Kidney (tissue), 14 donors: ENCODE data around the gene ADAM33. TPM values are rescaled to one million over a fixed set of nuclear protein-coding genes. Genes with fewer than 3 reads are reported as not detected.

Experiments used
- DNase-seq, 5 donors: peaks; one replicate each; pipeline ENCODE4 v3.0.0-alpha.2; 2013 to 2020
- FAIRE-seq: peaks from 2 replicates; lab custom pipeline; 2012; peaks lifted over from hg19 to GRCh38; lab: Jason Lieb, UNC
- H3K27ac ChIP-seq, 2 donors: one replicate each; pipeline ENCODE4 v1.7.0; 2013; ENCODE audit warnings: low read depth in 2 of 2, low read length in 2 of 2, inconsistent platforms in 1 of 2
- H3K27me3 ChIP-seq: one replicate; pipeline ENCODE4 v1.7.1; 2013; ENCODE audit warnings: low read length, inconsistent platforms; ENCODE audit not compliant: control insufficient read depth, insufficient read depth
- H3K36me3 ChIP-seq, 3 donors: one replicate each; pipeline versions ENCODE4 v1.7.0 to v1.7.1; 2013; ENCODE audit warnings: low read length in 3 of 3, control low read depth in 1 of 3, inconsistent platforms in 1 of 3; ENCODE audit not compliant: insufficient read depth in 3 of 3, control insufficient read depth in 2 of 3
- H3K4me1 ChIP-seq, 3 donors: one replicate each; pipeline versions ENCODE4 v1.7.0 to v1.7.1; 2013; ENCODE audit warnings: low read length in 3 of 3, inconsistent platforms in 1 of 3, low read depth in 1 of 3; ENCODE audit not compliant: control insufficient read depth in 2 of 3, insufficient read depth in 2 of 3
- H3K4me3 ChIP-seq, 3 donors: one replicate each; pipeline versions ENCODE4 v1.7.0 to v1.8.1; 2013; ENCODE audit warnings: low read length in 3 of 3, control low read depth in 1 of 3, inconsistent platforms in 1 of 3
- H3K9ac ChIP-seq, 3 donors: one replicate each; pipeline versions ENCODE4 v1.7.0 to v1.7.1; 2013; ENCODE audit warnings: low read length in 3 of 3, control low read depth in 1 of 3, inconsistent platforms in 1 of 3
- H3K9me3 ChIP-seq, 3 donors: one replicate each; pipeline versions ENCODE4 v1.7.0 to v1.7.1; 2013; ENCODE audit warnings: low read length in 3 of 3, control low read depth in 1 of 3, inconsistent platforms in 1 of 3; ENCODE audit not compliant: control insufficient read depth in 2 of 3, insufficient read depth in 1 of 3
- intact Hi-C: fragments of 100-400 bp; cut with DNase I; formaldehyde crosslinking; loops from one replicate; pipeline ENCODE4 v1.11.1; 2022
- polyA plus RNA-seq: library from polyadenylated mRNA; stranded (reverse); fragments of 350-450 nt; fragmentation: Illumina TruSeq; extraction: RNeasy Lipid Tissue Mini Kit (QIAGEN cat#74804); gene quantifications from one replicate; pipeline ENCODE4 v1.2.3, GENCODE V29; 2014; ENCODE audit warnings: low read depth, low replicate concordance; ENCODE audit not compliant: insufficient read depth
- total RNA-seq: library from RNA; stranded (reverse); fragmentation: NEBNext Ultra II Directional; extraction: Animal tissue kit (Norgen Biotek cat#: 25700); gene quantifications from one replicate; pipeline ENCODE4 v1.2.1, GENCODE V29; 2021
- TF ChIP-seq, protein P1 (sequence below): IDR thresholded peaks from 3 replicates; pipeline ENCODE4 v1.5.1; 2012; ENCODE audit warnings: mild to moderate bottlenecking, moderate library complexity, borderline replicate concordance; ENCODE audit not compliant: insufficient read depth; ENCODE audit errors: extremely low read depth
- donor health status: control.
- donor health status: control.
- donor health status: control.
- donor health status: control.
- donor health status: control.
- donor health status: DM: yes; HTN: yes; CAD: no.
- donor health status: Normal renal cell carcinoma (clear cell type).

The ADAM33 gene
- total and polyA plus RNA-seq, 2 donors from 2014 or later, result 4.1 to 4.3 TPM

- H3K4me1 ChIP-seq, result no peaks in the 10 kb centered on the region
- DNase-seq (no peak), FAIRE-seq (no peak)
- no peak overlapping the region for H3K4me3 ChIP-seq
- H3K36me3 ChIP-seq, result no peaks in the 10 kb centered on the region
- intact Hi-C loops, result no loop called here
- H3K9ac ChIP-seq, result no peak overlapping the region
- H3K27ac ChIP-seq, result no peak overlapping the region
- TF ChIP-seq, protein P1, sequence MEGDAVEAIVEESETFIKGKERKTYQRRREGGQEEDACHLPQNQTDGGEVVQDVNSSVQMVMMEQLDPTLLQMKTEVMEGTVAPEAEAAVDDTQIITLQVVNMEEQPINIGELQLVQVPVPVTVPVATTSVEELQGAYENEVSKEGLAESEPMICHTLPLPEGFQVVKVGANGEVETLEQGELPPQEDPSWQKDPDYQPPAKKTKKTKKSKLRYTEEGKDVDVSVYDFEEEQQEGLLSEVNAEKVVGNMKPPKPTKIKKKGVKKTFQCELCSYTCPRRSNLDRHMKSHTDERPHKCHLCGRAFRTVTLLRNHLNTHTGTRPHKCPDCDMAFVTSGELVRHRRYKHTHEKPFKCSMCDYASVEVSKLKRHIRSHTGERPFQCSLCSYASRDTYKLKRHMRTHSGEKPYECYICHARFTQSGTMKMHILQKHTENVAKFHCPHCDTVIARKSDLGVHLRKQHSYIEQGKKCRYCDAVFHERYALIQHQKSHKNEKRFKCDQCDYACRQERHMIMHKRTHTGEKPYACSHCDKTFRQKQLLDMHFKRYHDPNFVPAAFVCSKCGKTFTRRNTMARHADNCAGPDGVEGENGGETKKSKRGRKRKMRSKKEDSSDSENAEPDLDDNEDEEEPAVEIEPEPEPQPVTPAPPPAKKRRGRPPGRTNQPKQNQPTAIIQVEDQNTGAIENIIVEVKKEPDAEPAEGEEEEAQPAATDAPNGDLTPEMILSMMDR, result no peak
- no peaks in the 10 kb centered on the region for H3K27me3 ChIP-seq
- H3K9me3 ChIP-seq, result no peaks in the 10 kb centered on the region
These were observed 37.2 kb upstream of the ADAM33 start for GRCh38 chr20:3719046-3719445.

DNA sequence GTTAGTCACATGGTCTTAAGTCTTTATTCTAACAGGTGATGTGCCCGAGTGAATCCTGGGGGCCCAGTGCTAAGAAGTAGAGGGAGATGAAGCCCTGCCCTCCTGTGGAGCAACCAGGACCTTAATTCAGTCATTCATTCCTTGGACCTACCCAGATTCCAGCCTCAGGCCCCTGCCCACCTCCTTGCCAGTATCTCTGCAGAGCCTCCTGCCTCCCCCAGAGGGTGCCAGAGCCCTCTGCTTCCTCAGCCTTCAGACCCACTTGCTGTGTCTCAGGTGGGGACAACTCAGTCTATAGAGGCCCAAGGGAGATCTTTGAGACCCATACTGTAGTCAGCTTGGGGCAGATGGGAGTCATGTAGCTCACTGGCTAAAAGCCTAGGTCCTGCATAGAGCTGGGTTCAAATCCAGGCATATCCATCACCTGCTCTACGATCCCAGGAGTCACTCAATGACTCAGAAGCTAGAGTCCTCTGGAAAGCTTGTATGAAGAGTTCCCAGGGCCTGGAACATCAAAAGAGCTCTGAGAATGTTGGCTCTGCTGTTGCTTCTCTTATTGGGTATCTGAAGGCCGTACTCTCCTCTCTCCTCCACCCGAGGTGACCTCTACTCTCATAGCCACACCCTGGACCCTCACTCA is 34.5 kb upstream of the ADAM33 start:
- no peaks in the 10 kb centered on the region for H3K36me3 ChIP-seq
- no peaks in the 10 kb centered on the region for H3K27me3 ChIP-seq
- H3K9ac ChIP-seq, result no peak overlapping the region
- H3K4me1 ChIP-seq, result no peaks in the 10 kb centered on the region
- TF ChIP-seq, protein P1, result peak; percentile 52
- no peak overlapping the region for H3K4me3 ChIP-seq
- no peak overlapping the region for H3K27ac ChIP-seq
- intact Hi-C loops, result no loop called here
- DNase-seq, result peak; percentile 66 to 83 (median 75)
- FAIRE-seq, result no peak
- H3K9me3 ChIP-seq, result no peaks in the 10 kb centered on the region

- Histone ChIP-seq H3K4me1 (no peaks in the 10 kb centered on the region), H3K36me3 (no peaks in the 10 kb centered on the region), H3K4me3 (no peak overlapping the region), H3K9me3 (no peaks in the 10 kb centered on the region), H3K27ac (no peak overlapping the region), H3K27me3 (no peaks in the 10 kb centered on the region), H3K9ac (no peak overlapping the region)
- intact Hi-C loops, result no loop called here
- TF ChIP-seq, protein P1, result no peak
- DNase-seq (peak in 1 of 5 donors; percentile 26), FAIRE-seq (no peak)
These were observed 32.3 kb upstream of the ADAM33 start for GRCh38 chr20:3714092-3714491.
